GM19043 (cell line): ENCODE data around the gene PRKAG2.

Experiments used
- ATAC-seq: cut with Tn5 transposase; IDR thresholded peaks from one replicate; pipeline ENCODE4 v1.9.1; 2021; ENCODE audit warnings: low read depth; ENCODE audit not compliant: unreplicated experiment

PRKAG2 gene

GRCh38 chr7:151735186-151735850, 141.6 kb downstream of the PRKAG2 start:
- no peak for ATAC-seq

GRCh38 chr7:151732834-151733592, 143.9 kb downstream of the PRKAG2 start:
- ATAC-seq: no peak

- no peak for ATAC-seq
Measured at GRCh38 chr7:151732292-151732691, 144.6 kb downstream of the PRKAG2 start.

DNA sequence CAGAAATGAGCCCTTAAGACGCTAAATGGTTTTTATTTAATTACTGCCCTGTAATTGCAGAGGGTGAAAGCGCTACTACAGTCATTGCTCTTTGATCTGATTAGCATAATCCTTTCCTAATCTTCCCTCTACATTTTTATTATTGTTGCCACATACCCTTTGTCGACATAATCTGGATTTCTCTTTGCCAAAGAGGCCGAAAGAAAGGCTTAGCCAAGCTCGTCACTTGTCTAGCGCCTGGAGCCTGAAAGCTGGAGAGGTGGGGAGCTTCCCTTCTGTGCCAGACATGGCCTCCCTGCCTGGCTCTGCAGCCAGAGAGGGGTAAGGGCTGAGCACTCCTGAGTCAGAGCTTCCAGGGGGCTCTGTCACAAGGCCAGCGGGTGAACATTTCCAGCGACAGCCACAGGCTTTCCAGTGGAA, 145.9 kb downstream of the PRKAG2 start:
- no peak for ATAC-seq

DNA sequence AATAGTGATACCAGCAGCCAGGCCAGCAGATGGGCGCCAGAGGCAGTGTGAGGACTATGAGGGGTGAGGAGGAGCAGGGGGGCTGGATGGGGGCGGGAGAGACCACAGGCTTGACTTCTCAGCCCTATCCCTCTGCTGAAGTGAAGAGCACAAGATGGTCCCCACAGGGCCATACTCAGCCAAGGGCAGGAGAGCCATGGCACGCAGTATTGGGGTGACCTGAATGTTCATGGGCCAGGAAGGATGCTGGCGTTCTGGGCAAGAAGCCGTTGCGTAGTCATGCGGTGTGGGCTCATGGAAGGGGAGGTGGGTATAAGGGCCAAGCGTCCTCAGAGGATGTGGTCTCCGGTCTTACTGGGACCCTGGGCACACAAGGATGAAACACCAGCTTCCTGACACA, 146.3 kb downstream of the PRKAG2 start:
- no peak for ATAC-seq

GRCh38 chr7:151729521-151729921, 147.4 kb downstream of the PRKAG2 start:
- no peak for ATAC-seq

- ATAC-seq: no peak
Measured at GRCh38 chr7:151728746-151729145, 148.2 kb downstream of the PRKAG2 start.

DNA sequence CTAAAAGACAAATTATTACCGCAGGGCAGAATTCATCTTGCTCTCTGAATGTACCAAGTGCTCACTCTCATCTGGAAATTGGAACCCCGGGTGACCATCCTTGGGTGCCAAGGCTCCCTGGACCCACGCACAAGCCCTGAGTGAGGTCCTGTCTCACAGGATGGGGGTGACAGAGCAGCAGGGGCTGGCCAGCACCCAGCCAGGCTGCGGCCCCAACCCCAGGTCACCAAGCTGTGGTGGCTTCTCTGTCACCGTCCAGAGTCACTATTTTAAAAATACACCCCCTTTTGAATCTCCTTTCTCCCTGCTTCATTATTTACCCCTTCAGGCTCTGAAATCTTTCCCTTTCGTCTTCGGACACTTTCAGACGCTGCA, 148.6 kb downstream of the PRKAG2 start:
- ATAC-seq: no peak

- ATAC-seq: peak; percentile 55
Measured at GRCh38 chr7:151727579-151728285, 149.2 kb downstream of the PRKAG2 start.

GRCh38 chr7:151726652-151727578, 150.0 kb downstream of the PRKAG2 start:
- ATAC-seq: no peak

DNA sequence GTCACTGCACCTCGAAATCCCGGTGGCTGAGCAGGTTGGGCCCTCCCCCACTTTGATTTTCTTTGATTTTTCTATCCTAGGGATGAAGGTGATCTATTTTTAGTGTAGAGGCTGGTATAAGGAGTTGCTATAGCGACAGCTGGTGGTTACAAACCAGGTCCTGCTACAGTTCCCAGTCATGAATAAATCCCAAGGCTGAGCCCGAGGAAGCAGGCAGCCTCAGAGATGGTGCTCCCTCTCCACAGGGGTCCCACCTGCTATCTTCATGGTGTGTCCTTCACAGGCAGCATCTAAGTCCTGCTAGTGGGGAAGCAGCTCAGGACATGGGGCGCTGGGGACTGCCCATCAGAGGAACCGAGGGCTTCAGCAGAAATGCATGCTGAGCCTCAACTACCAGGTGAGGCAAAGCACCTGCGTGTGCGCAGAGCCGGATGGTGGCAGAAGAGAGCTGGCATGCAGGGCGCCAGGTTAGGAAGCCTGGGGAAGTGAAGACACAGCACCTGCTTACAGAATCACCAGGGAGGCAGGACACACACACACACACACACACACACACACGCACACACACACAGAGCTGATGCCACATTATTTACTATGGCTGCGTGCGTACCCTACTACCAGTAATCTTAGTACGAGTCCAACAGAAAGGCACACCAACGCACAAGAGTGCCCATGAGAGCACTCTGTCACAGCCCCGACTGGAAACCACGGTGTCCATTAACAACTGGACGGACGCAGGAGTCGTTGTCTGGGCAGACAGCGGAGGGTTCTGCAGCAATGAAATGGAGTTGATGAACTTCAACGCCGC, 150.9 kb downstream of the PRKAG2 start:
- no peak for ATAC-seq

DNA sequence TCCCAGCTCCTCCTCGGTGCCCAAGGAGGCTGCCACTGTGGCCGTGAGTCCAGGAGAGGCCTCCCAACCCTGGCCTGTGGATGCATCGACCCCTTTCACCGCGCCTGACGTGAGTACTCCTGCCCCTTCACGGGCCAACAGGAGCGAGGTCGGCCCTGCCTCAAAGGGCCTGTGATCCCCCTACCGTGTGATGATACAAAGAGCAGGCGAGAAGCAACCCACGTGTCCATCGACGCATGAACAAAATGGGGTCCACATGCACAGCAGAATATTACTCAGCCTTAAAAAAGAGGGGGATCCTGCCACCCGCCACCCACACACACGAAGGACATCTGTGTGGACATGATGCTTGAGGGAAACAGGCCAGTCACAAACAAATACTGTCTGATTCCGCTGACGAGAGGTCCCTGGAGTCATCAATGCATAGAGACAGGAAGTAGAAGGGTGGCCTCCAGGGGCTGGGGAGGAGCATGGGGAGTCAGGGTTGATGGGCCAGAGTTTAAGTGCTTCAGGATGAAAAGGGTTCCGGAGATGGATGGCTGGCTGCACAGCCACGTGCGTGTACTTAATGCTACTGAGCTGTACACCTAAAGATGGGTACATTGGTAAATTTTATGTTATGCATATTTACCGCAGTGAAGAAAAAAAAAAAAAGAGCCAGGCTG, 151.9 kb downstream of the PRKAG2 start:
- peak; percentile 53 for ATAC-seq

GRCh38 chr7:151724250-151724915, 152.5 kb downstream of the PRKAG2 start:
- ATAC-seq: no peak

DNA sequence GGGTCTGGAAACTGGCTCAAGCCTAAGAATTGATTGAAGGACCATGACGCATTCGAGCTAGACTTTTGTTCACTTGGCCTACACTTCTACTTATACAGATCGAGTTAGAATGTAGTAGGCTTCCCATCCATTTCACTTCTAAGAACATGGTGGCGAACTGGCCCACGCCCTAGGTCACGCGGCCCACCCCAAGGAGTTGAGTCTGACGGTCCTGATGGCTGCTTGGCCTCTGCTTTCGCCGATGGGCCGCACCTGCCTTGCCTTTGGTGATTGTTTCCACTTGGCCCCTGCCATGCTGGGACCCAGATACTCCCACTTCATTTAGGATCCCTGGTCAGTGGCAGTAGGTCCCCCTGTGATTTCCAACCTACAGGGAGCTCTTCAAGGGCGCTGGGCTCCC, 153.6 kb downstream of the PRKAG2 start:
- no peak for ATAC-seq

DNA sequence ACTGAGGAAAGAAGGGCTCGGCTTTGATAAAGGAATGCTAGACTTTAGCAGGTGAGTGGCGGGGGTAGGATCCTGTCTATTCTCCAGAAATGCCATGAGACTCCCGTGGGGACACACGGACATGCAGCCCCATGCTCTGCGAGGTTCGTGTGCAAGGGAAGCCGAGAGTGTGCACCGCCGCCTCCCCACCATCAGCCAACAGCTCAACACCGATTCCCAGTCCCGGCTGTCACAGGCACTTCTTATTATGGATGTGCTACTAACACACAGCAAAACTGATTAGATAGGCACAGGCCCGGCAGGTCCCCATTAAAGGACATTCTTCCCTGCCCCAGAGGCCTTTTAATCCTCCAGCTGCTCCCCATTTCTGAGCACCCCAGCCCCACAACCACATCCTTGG, 154.4 kb downstream of the PRKAG2 start:
- ATAC-seq: no peak

DNA sequence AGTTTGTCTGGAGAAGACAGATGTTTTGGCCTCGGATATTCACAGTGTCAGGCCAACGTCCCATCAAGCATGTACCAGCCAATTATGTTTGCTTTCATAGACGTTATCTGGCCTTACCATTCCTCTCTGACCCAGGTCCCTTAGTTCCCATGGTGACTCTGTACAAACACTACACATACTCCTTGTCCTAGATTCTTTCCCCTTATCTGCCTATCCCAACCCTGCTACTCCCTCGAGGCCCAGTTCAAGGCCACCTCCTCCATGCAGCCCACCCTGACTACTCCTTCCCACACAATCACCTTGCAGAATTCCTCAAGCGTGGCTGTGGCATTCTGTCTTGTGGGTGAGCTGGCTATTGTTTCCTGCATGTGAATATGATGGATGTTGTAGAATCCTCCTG, 155.2 kb downstream of the PRKAG2 start:
- ATAC-seq: no peak

DNA sequence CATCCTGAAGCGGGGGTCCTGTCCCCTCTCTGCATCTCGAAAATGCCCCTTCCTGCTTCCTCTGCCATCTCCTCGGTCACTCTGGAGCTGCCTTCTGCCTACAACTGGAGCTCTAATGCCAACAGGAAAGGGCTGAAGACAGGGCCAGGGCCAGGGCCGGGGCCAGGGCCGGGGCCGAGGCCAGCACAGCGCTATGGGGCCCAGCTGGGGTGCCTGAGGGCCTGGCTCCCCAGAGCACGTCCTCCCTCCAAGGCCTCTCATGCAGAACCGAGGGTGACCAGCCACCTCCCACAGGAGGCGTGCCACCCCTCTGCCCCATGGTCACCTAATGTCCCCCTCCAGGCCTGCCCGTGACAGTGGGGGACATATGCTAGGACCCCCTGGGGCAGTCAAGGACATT, 155.7 kb downstream of the PRKAG2 start:
- no peak for ATAC-seq

GRCh38 chr7:151720280-151720679, 156.6 kb downstream of the PRKAG2 start:
- ATAC-seq: no peak

DNA sequence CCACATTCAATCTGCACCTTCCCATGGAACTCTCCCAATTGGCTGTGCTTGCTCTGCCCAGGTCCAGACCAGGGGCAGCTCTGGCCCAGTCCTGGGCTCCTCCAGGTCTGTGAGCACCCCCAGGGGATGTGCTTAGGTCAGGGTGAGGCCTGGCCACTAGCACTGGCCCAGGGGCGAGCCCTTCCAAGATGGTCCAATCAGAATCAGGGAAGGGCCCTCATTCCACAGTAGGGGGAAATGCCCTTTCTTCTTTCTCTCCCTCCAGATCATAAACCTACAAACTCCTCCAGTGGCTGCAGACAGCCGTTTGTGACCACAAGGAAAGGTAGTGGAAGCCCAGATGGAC, 157.0 kb downstream of the PRKAG2 start:
- ATAC-seq: no peak
